ENCODE results near the gene NPHP1.

- no peak for TF ChIP-seq EZH2 (IDR thresholded peaks at IDR 0.05)
- TF ChIP-seq REST (IDR thresholded peaks at IDR 0.05; ENCODE audit: low read depth): no peak
- TF ChIP-seq RAD21 (IDR thresholded peaks at IDR 0.05; ENCODE audit: low read depth): no peak
- TF ChIP-seq EZH2phosphoT487 (IDR thresholded peaks at IDR 0.05; ENCODE audit: borderline replicate concordance): no peak
- TF ChIP-seq POLR2A (IDR thresholded peaks at IDR 0.05; ENCODE audit: borderline replicate concordance, extremely low read depth, insufficient read depth, insufficient read length): no peak
- no peak for TF ChIP-seq CTCF (IDR thresholded peaks at IDR 0.05 in 2 of 3, conservative IDR thresholded peaks at IDR 0.05 in 1 of 3; ENCODE audit: borderline replicate concordance in 1 of 3, insufficient read depth in 1 of 3, low read depth in 2 of 3, low read length in 2 of 3)
- TF ChIP-seq MAX (IDR thresholded peaks at IDR 0.05): no peak
- TF ChIP-seq POLR2AphosphoS5 (IDR thresholded peaks at IDR 0.05; ENCODE audit: low read depth, low read length): no peak
- TF ChIP-seq ZBTB33 (IDR thresholded peaks at IDR 0.05; ENCODE audit: extremely low read depth, insufficient replicate concordance, low read length): no peak
- TF ChIP-seq CEBPB (IDR thresholded peaks at IDR 0.05; ENCODE audit: low read depth): no peak
- no peak for TF ChIP-seq ATF3 (IDR thresholded peaks at IDR 0.05)
- no peak for TF ChIP-seq SP1 (IDR thresholded peaks at IDR 0.05; ENCODE audit: low read depth)
Measured at GRCh38 chr2:110215566-110216158, 10.8 kb upstream of the NPHP1 start.
